Vagina (tissue), 2 donors: Measurements from ENCODE around the gene STK32B. TPM values are rescaled to one million over a fixed set of nuclear protein-coding genes. Genes with fewer than 3 reads are reported as not detected.

Source experiments
- DNase-seq, 2 donors: peaks; one replicate each; pipeline ENCODE4 v3.0.0-alpha.2; 2017; ENCODE audit errors: extremely low spot score in 2 of 2
- H3K27ac ChIP-seq: fragments of 200-600 bp; sonication (generic); one replicate; pipeline ENCODE4 v1.5.1; 2019
- H3K27me3 ChIP-seq: fragments of 200-600 bp; sonication (generic); one replicate; pipeline ENCODE4 v1.5.1; 2019
- H3K36me3 ChIP-seq, 2 donors: fragments of 200-600 bp; sonication (generic); one replicate each; pipeline ENCODE4 v1.5.1; 2017 to 2019
- H3K4me1 ChIP-seq: fragments of 200-600 bp; sonication (generic); one replicate; pipeline ENCODE4 v1.5.1; 2019
- H3K4me3 ChIP-seq, 2 donors: fragments of 200-600 bp; sonication (generic); 1 replicate in 1 of 2; 2 replicates in 1 of 2; pipeline ENCODE4 v1.5.1; 2016 to 2019
- H3K9me3 ChIP-seq: fragments of 200-600 bp; sonication (generic); one replicate; pipeline ENCODE4 v1.5.1; 2019
- POLR2A ChIP-seq, 2 donors: fragments of 450-650 bp; IDR thresholded peaks; one replicate each; pipeline ENCODE4 v1.6.1; 2017; ENCODE audit warnings: antibody characterized with exemption in 2 of 2, mild to moderate bottlenecking in 2 of 2, moderate library complexity in 2 of 2
- POLR2AphosphoS5 ChIP-seq, 2 donors: sonication (generic); formaldehyde crosslinking; IDR thresholded peaks; one replicate each; pipeline ENCODE4 v1.9.0; 2017; ENCODE audit warnings: antibody characterized with exemption in 2 of 2, mild to moderate bottlenecking in 2 of 2, low read depth in 1 of 2; ENCODE audit not compliant: insufficient read depth in 1 of 2
- intact Hi-C: fragments of 100-400 bp; cut with DNase I; formaldehyde crosslinking; loops from one replicate; pipeline ENCODE4 v1.15.1; 2023
- total RNA-seq: library from RNA; depleted of rRNA; stranded (reverse); fragments of >200 nt; gene quantifications from one replicate; pipeline ENCODE4 v1.2.3, GENCODE V29; 2016
- TF ChIP-seq, protein P1 (sequence below), 3 experiments: fragments of 450-650 bp in 2 of 3; fragments of 200-600 bp in 1 of 3; sonication (generic) in 1 of 3; IDR thresholded peaks; one replicate each; pipeline ENCODE4 v1.5.1; 2017 to 2019; ENCODE audit warnings: antibody characterized with exemption in 3 of 3, mild to moderate bottlenecking in 2 of 3, moderate library complexity in 2 of 3

STK32B gene
- total RNA-seq, 1 donor from 2014 or later = 6.4 TPM

DNA sequence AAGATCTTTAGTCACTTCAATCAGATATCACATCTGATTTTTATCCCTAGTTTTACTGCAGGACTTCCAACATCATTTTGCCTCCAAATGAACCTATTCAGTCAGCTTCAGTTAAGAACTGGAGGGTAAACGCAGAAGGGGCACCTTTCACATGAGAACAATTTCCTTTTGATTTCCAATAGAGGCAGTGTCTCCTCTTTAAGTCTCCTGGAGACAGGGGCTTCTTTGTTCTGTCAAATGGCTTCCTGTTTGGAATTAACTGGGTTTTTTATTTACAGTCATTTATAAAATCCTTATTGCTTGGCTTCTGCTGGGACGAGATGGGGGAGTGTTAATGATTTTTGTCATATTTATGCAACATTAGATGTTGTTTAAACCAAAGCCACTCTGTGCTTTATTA, 164.0 kb downstream of the STK32B start:
- no peak for DNase-seq
- TF ChIP-seq POLR2AphosphoS5 (IDR thresholded peaks at IDR 0.05; ENCODE audit: insufficient read depth in 1 of 2, low read depth in 1 of 2) = no peak
- TF ChIP-seq POLR2A (IDR thresholded peaks at IDR 0.05) = no peak
- TF ChIP-seq, protein P1, sequence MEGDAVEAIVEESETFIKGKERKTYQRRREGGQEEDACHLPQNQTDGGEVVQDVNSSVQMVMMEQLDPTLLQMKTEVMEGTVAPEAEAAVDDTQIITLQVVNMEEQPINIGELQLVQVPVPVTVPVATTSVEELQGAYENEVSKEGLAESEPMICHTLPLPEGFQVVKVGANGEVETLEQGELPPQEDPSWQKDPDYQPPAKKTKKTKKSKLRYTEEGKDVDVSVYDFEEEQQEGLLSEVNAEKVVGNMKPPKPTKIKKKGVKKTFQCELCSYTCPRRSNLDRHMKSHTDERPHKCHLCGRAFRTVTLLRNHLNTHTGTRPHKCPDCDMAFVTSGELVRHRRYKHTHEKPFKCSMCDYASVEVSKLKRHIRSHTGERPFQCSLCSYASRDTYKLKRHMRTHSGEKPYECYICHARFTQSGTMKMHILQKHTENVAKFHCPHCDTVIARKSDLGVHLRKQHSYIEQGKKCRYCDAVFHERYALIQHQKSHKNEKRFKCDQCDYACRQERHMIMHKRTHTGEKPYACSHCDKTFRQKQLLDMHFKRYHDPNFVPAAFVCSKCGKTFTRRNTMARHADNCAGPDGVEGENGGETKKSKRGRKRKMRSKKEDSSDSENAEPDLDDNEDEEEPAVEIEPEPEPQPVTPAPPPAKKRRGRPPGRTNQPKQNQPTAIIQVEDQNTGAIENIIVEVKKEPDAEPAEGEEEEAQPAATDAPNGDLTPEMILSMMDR (IDR thresholded peaks at IDR 0.05) = no peak
- no peak overlapping the region for H3K4me3 ChIP-seq
- no peak overlapping the region for H3K27ac ChIP-seq
- intact Hi-C loops = no loop called here
- no peaks in the 10 kb centered on the region for H3K4me1 ChIP-seq
- no peaks in the 10 kb centered on the region for H3K9me3 ChIP-seq
- no peaks in the 10 kb centered on the region for H3K27me3 ChIP-seq
- no peaks in the 10 kb centered on the region for H3K36me3 ChIP-seq

DNA sequence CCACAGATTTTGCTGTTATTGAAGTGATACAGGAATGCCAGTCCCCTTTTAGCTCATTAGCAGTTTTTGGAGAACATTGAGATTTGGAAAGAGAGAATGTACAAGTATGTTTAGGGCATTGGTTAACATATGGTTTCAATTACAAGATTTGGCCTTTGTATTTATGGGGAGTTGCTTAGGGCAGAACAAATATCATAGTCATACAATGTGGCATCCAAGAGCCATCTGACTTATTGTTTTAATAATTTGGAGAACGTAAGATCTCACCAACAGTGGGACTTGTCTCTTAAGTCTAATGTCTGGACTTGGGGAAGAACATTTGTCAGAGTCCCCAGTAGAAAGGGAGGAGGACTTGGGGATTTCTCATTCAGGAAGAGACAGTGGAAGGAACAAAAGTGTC, 166.1 kb downstream of the STK32B start:
- Histone ChIP-seq H3K4me1 (no peaks in the 10 kb centered on the region), H3K9me3 (peaks cover 4% of the 10 kb centered on the region), H3K4me3 (no peak overlapping the region), H3K27me3 (no peaks in the 10 kb centered on the region), H3K27ac (no peak overlapping the region), H3K36me3 (no peaks in the 10 kb centered on the region)
- DNase-seq = no peak
- TF ChIP-seq POLR2A (IDR thresholded peaks at IDR 0.05) = no peak
- no peak for TF ChIP-seq POLR2AphosphoS5 (IDR thresholded peaks at IDR 0.05; ENCODE audit: insufficient read depth in 1 of 2, low read depth in 1 of 2)
- TF ChIP-seq, protein P1 (IDR thresholded peaks at IDR 0.05) = no peak
- intact Hi-C loops = no loop called here

DNA sequence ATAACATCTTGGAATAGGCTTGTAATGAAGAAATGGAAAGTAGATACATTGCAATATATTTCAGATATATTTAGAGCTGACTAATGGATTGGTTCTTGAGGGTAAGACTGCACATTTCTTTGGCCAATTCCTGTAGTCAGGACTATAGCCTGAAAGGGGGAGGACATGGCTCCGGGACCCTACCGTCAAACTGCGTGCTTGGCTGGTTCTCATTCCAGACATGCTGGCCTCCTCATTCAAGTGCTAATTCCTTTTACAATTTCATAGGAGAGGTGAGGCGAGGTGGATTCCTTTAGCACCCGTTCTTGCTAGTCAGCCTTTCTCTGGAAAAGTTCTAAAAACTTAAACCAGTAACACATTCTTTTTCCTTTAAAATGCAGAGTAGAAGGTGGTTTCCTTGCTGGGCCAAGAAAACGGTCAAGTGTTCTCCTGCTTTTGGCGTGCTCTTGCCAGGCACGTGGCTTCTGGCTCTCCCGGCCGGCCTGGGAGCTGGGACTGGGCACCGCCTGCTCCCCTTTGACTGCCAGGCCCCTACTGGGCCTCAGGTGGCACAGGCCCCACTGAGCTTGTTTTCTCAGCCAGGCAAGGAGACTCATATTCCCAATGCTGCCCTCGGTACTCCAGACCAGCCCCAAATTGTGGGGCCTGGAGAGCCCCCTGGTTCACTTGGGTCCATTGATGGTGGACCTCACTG, 167.2 kb downstream of the STK32B start:
- Histone ChIP-seq H3K27me3 (no peaks in the 10 kb centered on the region), H3K27ac (no peak overlapping the region), H3K36me3 (no peaks in the 10 kb centered on the region), H3K4me3 (no peak overlapping the region), H3K4me1 (no peaks in the 10 kb centered on the region), H3K9me3 (peaks cover 4% of the 10 kb centered on the region)
- TF ChIP-seq POLR2A (IDR thresholded peaks at IDR 0.05) (no peak), POLR2AphosphoS5 (IDR thresholded peaks at IDR 0.05; ENCODE audit: insufficient read depth in 1 of 2, low read depth in 1 of 2) (no peak)
- TF ChIP-seq, protein P1 (IDR thresholded peaks at IDR 0.05) = no peak
- intact Hi-C loops = no loop called here
- DNase-seq = no peak

DNA sequence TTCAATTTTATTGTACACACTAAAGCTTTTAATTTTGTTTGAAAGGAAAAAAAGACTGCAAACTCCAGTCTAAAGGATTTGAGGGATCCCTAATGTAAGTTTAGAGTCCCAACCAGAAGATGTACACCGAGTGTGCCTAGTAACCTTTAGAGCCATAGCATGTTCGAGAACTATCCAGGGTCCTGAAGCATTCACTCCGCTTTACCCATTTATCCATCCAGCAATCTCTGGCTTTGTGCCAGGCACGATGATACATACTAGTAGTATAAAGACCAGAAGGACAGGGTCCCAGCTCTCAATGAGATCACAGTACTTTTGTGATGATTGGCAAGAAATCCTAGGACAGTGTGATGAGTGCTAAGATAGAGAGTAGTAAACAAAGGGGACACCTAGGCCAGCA, 168.7 kb downstream of the STK32B start:
- no peak for DNase-seq
- H3K27me3 ChIP-seq = no peaks in the 10 kb centered on the region
- no peaks in the 10 kb centered on the region for H3K36me3 ChIP-seq
- no peak overlapping the region for H3K4me3 ChIP-seq
- H3K4me1 ChIP-seq = no peaks in the 10 kb centered on the region
- no peak overlapping the region for H3K27ac ChIP-seq
- intact Hi-C loops = no loop called here
- H3K9me3 ChIP-seq = peaks cover 4% of the 10 kb centered on the region
- TF ChIP-seq, protein P1 (IDR thresholded peaks at IDR 0.05) = no peak

DNA sequence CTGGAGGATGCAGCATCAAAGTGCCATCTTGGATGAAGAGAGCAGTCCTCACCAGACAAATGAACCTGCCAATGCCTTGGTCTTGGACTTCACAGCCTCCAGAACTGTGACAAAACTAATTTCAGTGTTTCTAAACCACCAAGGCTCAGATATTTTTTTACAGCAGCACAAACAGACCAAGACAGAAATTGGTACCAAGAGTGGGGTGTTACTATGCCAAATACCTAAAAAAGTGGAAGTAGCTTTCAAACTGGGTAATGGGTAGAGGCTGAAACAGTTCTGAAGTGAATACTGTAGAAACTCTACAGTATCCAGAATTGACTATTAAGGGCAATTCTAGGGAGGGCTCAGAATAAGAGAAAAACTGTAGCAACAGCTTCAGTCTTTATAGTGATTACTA, 170.8 kb downstream of the STK32B start:
- H3K27ac ChIP-seq = no peak overlapping the region
- intact Hi-C loops = no loop called here
- H3K4me3 ChIP-seq = no peak overlapping the region
- H3K9me3 ChIP-seq = peaks cover 4% of the 10 kb centered on the region
- H3K27me3 ChIP-seq = no peaks in the 10 kb centered on the region
- TF ChIP-seq, protein P1 (IDR thresholded peaks at IDR 0.05) = no peak
- TF ChIP-seq POLR2A (IDR thresholded peaks at IDR 0.05) = no peak
- no peak for TF ChIP-seq POLR2AphosphoS5 (IDR thresholded peaks at IDR 0.05; ENCODE audit: insufficient read depth in 1 of 2, low read depth in 1 of 2)
- no peak for DNase-seq
- no peaks in the 10 kb centered on the region for H3K36me3 ChIP-seq
- no peaks in the 10 kb centered on the region for H3K4me1 ChIP-seq
